ENCODE data around the gene VASH1. TPM values are rescaled to one million over a fixed set of nuclear protein-coding genes. Genes with fewer than 3 reads are reported as not detected.

The VASH1 gene
- polyA plus RNA-seq, 1 donor (not counting 4 experiments of a cell fraction or from before 2014, with no cell fraction given) = 0.12 TPM

GRCh38 chr14:76768671-76769500 is 7.6 kb downstream of the VASH1 start:
- FAIRE-seq (no peak), DNase-seq (ENCODE audit: low read depth, low spot score) (no peak)
- Histone ChIP-seq H3K4me3 (ENCODE audit: control insufficient read depth in 2 of 3, extremely low read depth in 1 of 3, insufficient read depth in 2 of 3, low read depth in 1 of 3, low read length in 3 of 3) (no peak overlapping the region), H3K36me3 (ENCODE audit: control insufficient read depth in 2 of 2, extremely low read depth in 1 of 2, insufficient read depth in 2 of 2, low read length in 2 of 2) (no peaks in the 10 kb centered on the region), H3K9me3 (ENCODE audit: control insufficient read depth, low read depth, low read length) (no peaks in the 10 kb centered on the region), H3K27ac (ENCODE audit: control insufficient read depth, insufficient read depth, low read length) (no peak overlapping the region), H2AFZ (ENCODE audit: control insufficient read depth, low read length) (no peak overlapping the region), H3K4me2 (ENCODE audit: control insufficient read depth, extremely low read depth, insufficient read depth, low read depth, low read length) (no peak overlapping the region), H3K4me1 (ENCODE audit: control insufficient read depth, extremely low read depth, insufficient read depth, low read length) (peaks cover 10% of the 10 kb centered on the region), H3K9ac (ENCODE audit: control insufficient read depth, extremely low read depth, insufficient read depth, low read length) (no peak overlapping the region), H3K79me2 (ENCODE audit: control insufficient read depth, insufficient read depth, low read length) (no peaks in the 10 kb centered on the region), H4K20me1 (ENCODE audit: control insufficient read depth, extremely low read depth, insufficient read depth, low read length) (no peaks in the 10 kb centered on the region), H3K27me3 (ENCODE audit: control insufficient read depth, extremely low read depth, insufficient read depth, low read length) (peaks cover 37% of the 10 kb centered on the region), H3K9me1 (ENCODE audit: control insufficient read depth, extremely low read depth, insufficient read depth, low read length) (no peaks in the 10 kb centered on the region)
- no peak for TF ChIP-seq EZH2 (IDR thresholded peaks at IDR 0.05; ENCODE audit: low read length)
- TF ChIP-seq, protein P1, sequence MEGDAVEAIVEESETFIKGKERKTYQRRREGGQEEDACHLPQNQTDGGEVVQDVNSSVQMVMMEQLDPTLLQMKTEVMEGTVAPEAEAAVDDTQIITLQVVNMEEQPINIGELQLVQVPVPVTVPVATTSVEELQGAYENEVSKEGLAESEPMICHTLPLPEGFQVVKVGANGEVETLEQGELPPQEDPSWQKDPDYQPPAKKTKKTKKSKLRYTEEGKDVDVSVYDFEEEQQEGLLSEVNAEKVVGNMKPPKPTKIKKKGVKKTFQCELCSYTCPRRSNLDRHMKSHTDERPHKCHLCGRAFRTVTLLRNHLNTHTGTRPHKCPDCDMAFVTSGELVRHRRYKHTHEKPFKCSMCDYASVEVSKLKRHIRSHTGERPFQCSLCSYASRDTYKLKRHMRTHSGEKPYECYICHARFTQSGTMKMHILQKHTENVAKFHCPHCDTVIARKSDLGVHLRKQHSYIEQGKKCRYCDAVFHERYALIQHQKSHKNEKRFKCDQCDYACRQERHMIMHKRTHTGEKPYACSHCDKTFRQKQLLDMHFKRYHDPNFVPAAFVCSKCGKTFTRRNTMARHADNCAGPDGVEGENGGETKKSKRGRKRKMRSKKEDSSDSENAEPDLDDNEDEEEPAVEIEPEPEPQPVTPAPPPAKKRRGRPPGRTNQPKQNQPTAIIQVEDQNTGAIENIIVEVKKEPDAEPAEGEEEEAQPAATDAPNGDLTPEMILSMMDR (optimal IDR thresholded peaks at IDR 0.05 in 1 of 3, IDR thresholded peaks at IDR 0.05 in 1 of 3, conservative IDR thresholded peaks at IDR 0.05 in 1 of 3; ENCODE audit: extremely low read depth in 1 of 3, insufficient read depth in 2 of 3, low read length in 3 of 3) = no peak
- dilution Hi-C loops (cut with MboI; ENCODE audit: extremely low pct_ligation_motif_present, low sequenced_read_pairs) = no loop called here

DNA sequence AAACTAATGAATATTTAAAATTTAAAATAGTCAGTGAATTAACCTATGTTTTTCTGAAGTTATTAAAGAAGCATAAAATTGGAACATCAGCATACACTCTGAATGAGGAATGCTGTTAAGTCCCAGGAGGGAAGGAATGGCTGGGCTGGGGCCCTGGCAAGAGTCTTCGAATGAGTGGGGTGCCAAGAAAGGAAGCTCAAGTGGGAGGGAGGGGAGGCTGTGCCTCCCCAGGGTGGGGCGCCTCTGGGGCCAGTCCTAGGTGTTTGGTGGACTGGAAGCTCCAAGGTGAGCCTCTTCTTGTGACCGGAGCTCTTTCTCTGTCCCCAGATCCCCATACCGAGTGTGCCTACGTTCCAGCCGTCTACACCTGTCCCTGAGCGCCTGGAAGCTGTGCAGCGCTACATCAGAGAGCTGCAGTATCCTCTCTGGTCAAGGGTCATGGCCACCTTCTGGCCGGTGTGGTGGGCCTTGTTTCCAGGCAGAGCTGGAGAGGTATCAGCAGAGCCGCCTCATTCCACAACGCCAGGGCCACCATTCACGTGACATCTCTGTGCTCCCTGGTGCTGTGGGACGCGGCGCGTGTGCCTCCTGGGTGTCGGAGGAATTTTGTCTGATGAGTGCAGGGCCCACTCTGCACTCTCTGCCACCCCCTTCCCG is 8.5 kb downstream of the VASH1 start:
- H3K79me2 ChIP-seq (ENCODE audit: control insufficient read depth, insufficient read depth, low read length) = no peaks in the 10 kb centered on the region
- peaks cover 34% of the 10 kb centered on the region for H3K27me3 ChIP-seq (ENCODE audit: control insufficient read depth, extremely low read depth, insufficient read depth, low read length)
- no peaks in the 10 kb centered on the region for H3K9me3 ChIP-seq (ENCODE audit: control insufficient read depth, low read depth, low read length)
- no peak for TF ChIP-seq EZH2 (IDR thresholded peaks at IDR 0.05; ENCODE audit: low read length)
- TF ChIP-seq, protein P1 (optimal IDR thresholded peaks at IDR 0.05 in 1 of 3, IDR thresholded peaks at IDR 0.05 in 1 of 3, conservative IDR thresholded peaks at IDR 0.05 in 1 of 3; ENCODE audit: extremely low read depth in 1 of 3, insufficient read depth in 2 of 3, low read length in 3 of 3) = no peak
- FAIRE-seq = no peak
- dilution Hi-C loops (cut with MboI; ENCODE audit: extremely low pct_ligation_motif_present, low sequenced_read_pairs) = no loop called here
- no peaks in the 10 kb centered on the region for H3K36me3 ChIP-seq (ENCODE audit: control insufficient read depth in 2 of 2, extremely low read depth in 1 of 2, insufficient read depth in 2 of 2, low read length in 2 of 2)
- no peak overlapping the region for H3K4me2 ChIP-seq (ENCODE audit: control insufficient read depth, extremely low read depth, insufficient read depth, low read depth, low read length)
- H4K20me1 ChIP-seq (ENCODE audit: control insufficient read depth, extremely low read depth, insufficient read depth, low read length) = no peaks in the 10 kb centered on the region
- H3K9ac ChIP-seq (ENCODE audit: control insufficient read depth, extremely low read depth, insufficient read depth, low read length) = no peak overlapping the region
- H3K9me1 ChIP-seq (ENCODE audit: control insufficient read depth, extremely low read depth, insufficient read depth, low read length) = no peaks in the 10 kb centered on the region
- H3K4me1 ChIP-seq (ENCODE audit: control insufficient read depth, extremely low read depth, insufficient read depth, low read length) = peaks cover 10% of the 10 kb centered on the region
- H3K27ac ChIP-seq (ENCODE audit: control insufficient read depth, insufficient read depth, low read length) = no peak overlapping the region
- no peak overlapping the region for H3K4me3 ChIP-seq (ENCODE audit: control insufficient read depth in 2 of 3, extremely low read depth in 1 of 3, insufficient read depth in 2 of 3, low read depth in 1 of 3, low read length in 3 of 3)
- DNase-seq (ENCODE audit: low read depth, low spot score) = no peak
- no peak overlapping the region for H2AFZ ChIP-seq (ENCODE audit: control insufficient read depth, low read length)

Data from keratinocyte (primary cell).